ENCODE data around the gene ATF6. TPM values are rescaled to one million over a fixed set of nuclear protein-coding genes. Genes with fewer than 3 reads are reported as not detected.
A peak's percentile ranks its signal among the peaks of the same experiment; 100 is the strongest.

Gene ATF6
- 14.6 TPM for total RNA-seq

DNA sequence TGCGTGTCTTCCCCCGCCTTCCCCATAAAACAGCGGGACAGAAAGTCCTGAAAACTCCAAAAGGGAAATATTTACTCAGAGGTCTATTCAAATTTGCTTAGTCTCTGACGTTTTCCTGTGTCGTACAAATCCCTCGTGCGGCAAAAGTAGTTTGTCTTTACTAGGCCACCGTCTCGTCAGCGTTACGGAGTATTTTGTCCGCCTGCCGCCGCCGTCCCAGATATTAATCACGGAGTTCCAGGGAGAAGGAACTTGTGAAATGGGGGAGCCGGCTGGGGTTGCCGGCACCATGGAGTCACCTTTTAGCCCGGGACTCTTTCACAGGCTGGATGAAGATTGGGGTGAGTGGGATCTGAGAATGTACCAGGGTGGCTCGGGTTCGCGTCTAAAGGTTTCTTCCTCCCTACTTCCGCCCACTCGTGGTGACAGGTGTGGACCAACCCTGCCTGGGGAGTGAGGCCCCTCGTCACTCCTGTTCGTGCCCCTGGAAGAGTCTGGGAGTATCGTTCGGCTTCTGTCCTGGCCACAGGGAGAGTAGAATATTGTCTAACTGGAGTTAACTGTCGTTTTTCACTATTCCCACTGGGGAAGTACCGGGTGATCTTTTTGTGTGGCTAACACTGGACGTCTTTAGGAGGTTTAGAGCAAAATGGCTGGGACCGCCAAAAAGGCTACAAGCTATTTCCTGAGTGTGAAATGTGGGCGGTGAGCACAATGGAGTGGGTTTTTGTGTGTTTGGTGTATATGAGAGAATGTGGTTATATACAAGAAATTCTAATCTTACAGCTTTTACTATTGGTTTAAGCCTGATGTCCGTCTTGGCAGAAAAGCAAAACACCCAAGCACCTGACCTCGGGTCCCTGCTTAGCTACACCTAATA, at the start of gene ATF6:
ATF6 (plus strand) TSS at position 219 of the 880 bp plus-strand sequence; CDS start at position 260, 41 bp downstream.
- Histone ChIP-seq H3K4me3 (ENCODE audit: low read length in 3 of 3) (peak within 1 kb of the TSS; percentile 98 to 100 (median 99)), H3K4me1 (ENCODE audit: control insufficient read depth in 3 of 3, insufficient read depth in 3 of 3, low read length in 3 of 3) (peaks cover 8 to 19% (median 12%) of the 10 kb centered on the region in 3 donors), H3K9ac (ENCODE audit: low read depth in 1 of 3, low read length in 3 of 3) (peak within 1 kb of the TSS; percentile 96 to 99 (median 99)), H3K27ac (ENCODE audit: low read depth, low read length) (peak within 1 kb of the TSS; percentile 96), H3K27me3 (ENCODE audit: control insufficient read depth in 3 of 3, insufficient read depth in 3 of 3, low read length in 3 of 3) (no peaks in the 10 kb centered on the region), H3K36me3 (ENCODE audit: control insufficient read depth in 3 of 3, insufficient read depth in 3 of 3, low read length in 3 of 3) (no peaks in the 10 kb centered on the region), H3K9me3 (ENCODE audit: control insufficient read depth in 3 of 3, low read length in 3 of 3) (no peaks in the 10 kb centered on the region)

GRCh38 chr1:161718559-161719324, 47.4 kb upstream of the ATF6 start:
- Histone ChIP-seq H3K36me3 (ENCODE audit: control insufficient read depth in 3 of 3, insufficient read depth in 3 of 3, low read length in 3 of 3) (no peaks in the 10 kb centered on the region), H3K27ac (ENCODE audit: low read depth, low read length) (no peak overlapping the region), H3K4me1 (ENCODE audit: control insufficient read depth in 3 of 3, insufficient read depth in 3 of 3, low read length in 3 of 3) (no peaks in the 10 kb centered on the region), H3K4me3 (ENCODE audit: low read length in 3 of 3) (no peak overlapping the region), H3K9ac (ENCODE audit: low read depth in 1 of 3, low read length in 3 of 3) (no peak overlapping the region), H3K9me3 (ENCODE audit: control insufficient read depth in 3 of 3, low read length in 3 of 3) (no peaks in the 10 kb centered on the region), H3K27me3 (ENCODE audit: control insufficient read depth in 3 of 3, insufficient read depth in 3 of 3, low read length in 3 of 3) (peaks cover 10 to 16% (median 16%) of the 10 kb centered on the region in 3 donors)

GRCh38 chr1:161719325-161719611, 46.9 kb upstream of the ATF6 start:
- Histone ChIP-seq H3K36me3 (ENCODE audit: control insufficient read depth in 3 of 3, insufficient read depth in 3 of 3, low read length in 3 of 3) (no peaks in the 10 kb centered on the region), H3K9me3 (ENCODE audit: control insufficient read depth in 3 of 3, low read length in 3 of 3) (no peaks in the 10 kb centered on the region), H3K9ac (ENCODE audit: low read depth in 1 of 3, low read length in 3 of 3) (no peak overlapping the region), H3K4me1 (ENCODE audit: control insufficient read depth in 3 of 3, insufficient read depth in 3 of 3, low read length in 3 of 3) (no peaks in the 10 kb centered on the region), H3K27me3 (ENCODE audit: control insufficient read depth in 3 of 3, insufficient read depth in 3 of 3, low read length in 3 of 3) (peaks cover 11 to 18% (median 17%) of the 10 kb centered on the region in 3 donors), H3K4me3 (ENCODE audit: low read length in 3 of 3) (no peak overlapping the region), H3K27ac (ENCODE audit: low read depth, low read length) (no peak overlapping the region)

DNA sequence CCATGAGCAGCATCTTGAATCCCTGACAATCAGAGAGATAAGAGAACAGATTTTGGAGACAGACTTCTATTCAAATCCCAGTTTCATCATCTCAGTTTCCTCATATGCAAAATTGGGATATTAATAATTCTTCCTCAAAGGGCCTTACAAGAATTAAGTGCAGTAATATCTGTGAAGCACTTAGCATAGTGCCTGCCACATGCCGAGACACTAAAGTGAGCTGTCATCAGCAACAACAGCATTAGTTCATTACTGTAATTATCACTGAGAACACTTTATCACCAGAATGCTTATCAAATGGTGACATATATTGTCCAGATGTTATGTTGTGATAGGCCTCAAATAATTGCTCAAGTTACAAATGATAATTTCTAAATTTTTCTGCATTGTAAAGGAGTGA, 45.7 kb upstream of the ATF6 start:
- H3K36me3 ChIP-seq (ENCODE audit: control insufficient read depth in 3 of 3, insufficient read depth in 3 of 3, low read length in 3 of 3): no peaks in the 10 kb centered on the region
- H3K27ac ChIP-seq (ENCODE audit: low read depth, low read length): no peak overlapping the region
- peaks cover 11 to 26% (median 25%) of the 10 kb centered on the region in 3 donors for H3K27me3 ChIP-seq (ENCODE audit: control insufficient read depth in 3 of 3, insufficient read depth in 3 of 3, low read length in 3 of 3)
- peaks cover 0 to 2% (median under 1%) of the 10 kb centered on the region in 3 donors for H3K4me1 ChIP-seq (ENCODE audit: control insufficient read depth in 3 of 3, insufficient read depth in 3 of 3, low read length in 3 of 3)
- H3K9me3 ChIP-seq (ENCODE audit: control insufficient read depth in 3 of 3, low read length in 3 of 3): no peaks in the 10 kb centered on the region
- no peak overlapping the region for H3K4me3 ChIP-seq (ENCODE audit: low read length in 3 of 3)
- H3K9ac ChIP-seq (ENCODE audit: low read depth in 1 of 3, low read length in 3 of 3): no peak overlapping the region

- no peak within 1 kb of the TSS for H3K27ac ChIP-seq (ENCODE audit: low read depth, low read length)
- H3K4me3 ChIP-seq (ENCODE audit: low read length in 3 of 3): no peak within 1 kb of the TSS
- peaks cover 7 to 9% (median 7%) of the 10 kb centered on the region in 3 donors for H3K4me1 ChIP-seq (ENCODE audit: control insufficient read depth in 3 of 3, insufficient read depth in 3 of 3, low read length in 3 of 3)
- H3K9ac ChIP-seq (ENCODE audit: low read depth in 1 of 3, low read length in 3 of 3): no peak within 1 kb of the TSS
- no peaks in the 10 kb centered on the region for H3K36me3 ChIP-seq (ENCODE audit: control insufficient read depth in 3 of 3, insufficient read depth in 3 of 3, low read length in 3 of 3)
- no peaks in the 10 kb centered on the region for H3K9me3 ChIP-seq (ENCODE audit: control insufficient read depth in 3 of 3, low read length in 3 of 3)
- peaks cover 11 to 33% (median 32%) of the 10 kb centered on the region in 3 donors for H3K27me3 ChIP-seq (ENCODE audit: control insufficient read depth in 3 of 3, insufficient read depth in 3 of 3, low read length in 3 of 3)
Measured at GRCh38 chr1:161720956-161721737, 45.0 kb upstream of the ATF6 start, which contains the start of gene FCRLB. TSS of gene FCRLB (plus strand) at chr1:161721544. CDS start at chr1:161722673, 1,129 bp downstream.

DNA sequence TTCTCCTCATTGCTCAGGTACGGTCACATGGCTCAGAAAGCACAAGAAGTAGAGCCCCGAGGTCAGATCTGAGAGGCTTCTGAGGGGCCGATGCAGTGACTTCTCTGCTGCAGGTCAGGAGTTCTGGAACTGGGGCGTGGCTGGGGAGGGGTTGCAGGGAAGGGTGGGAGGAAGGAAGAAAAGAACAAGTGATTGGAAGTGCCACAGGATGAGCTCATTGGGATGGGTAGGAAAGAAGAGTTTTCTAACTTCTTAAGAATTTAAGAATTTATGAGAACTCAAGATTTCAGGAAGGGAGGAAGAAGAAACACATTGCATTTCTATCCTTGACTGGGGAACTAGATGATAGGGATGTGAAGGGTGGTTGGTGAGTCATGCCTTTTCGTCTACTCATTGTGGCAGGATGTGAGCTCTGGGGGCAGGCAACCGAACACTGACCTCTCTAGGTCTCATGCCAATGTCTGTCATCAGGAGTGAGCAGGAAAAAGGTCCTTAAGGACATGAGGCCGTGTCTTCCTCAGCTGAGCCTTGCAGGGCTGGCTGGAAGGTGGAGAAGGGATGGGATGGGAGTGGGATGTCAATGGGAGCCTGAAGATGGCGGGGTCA, 44.3 kb upstream of the ATF6 start:
- Histone ChIP-seq H3K4me3 (ENCODE audit: low read length in 3 of 3) (no peak overlapping the region), H3K27ac (ENCODE audit: low read depth, low read length) (no peak overlapping the region), H3K9ac (ENCODE audit: low read depth in 1 of 3, low read length in 3 of 3) (no peak overlapping the region), H3K36me3 (ENCODE audit: control insufficient read depth in 3 of 3, insufficient read depth in 3 of 3, low read length in 3 of 3) (no peaks in the 10 kb centered on the region), H3K9me3 (ENCODE audit: control insufficient read depth in 3 of 3, low read length in 3 of 3) (no peaks in the 10 kb centered on the region), H3K4me1 (ENCODE audit: control insufficient read depth in 3 of 3, insufficient read depth in 3 of 3, low read length in 3 of 3) (peaks cover 8 to 16% (median 8%) of the 10 kb centered on the region in 3 donors), H3K27me3 (ENCODE audit: control insufficient read depth in 3 of 3, insufficient read depth in 3 of 3, low read length in 3 of 3) (peaks cover 11 to 38% (median 36%) of the 10 kb centered on the region in 3 donors)

- Histone ChIP-seq H3K4me3 (ENCODE audit: low read length in 3 of 3) (no peak overlapping the region), H3K4me1 (ENCODE audit: control insufficient read depth in 3 of 3, insufficient read depth in 3 of 3, low read length in 3 of 3) (peaks cover 8 to 19% (median 10%) of the 10 kb centered on the region in 3 donors), H3K9ac (ENCODE audit: low read depth in 1 of 3, low read length in 3 of 3) (no peak overlapping the region), H3K27ac (ENCODE audit: low read depth, low read length) (no peak overlapping the region), H3K9me3 (ENCODE audit: control insufficient read depth in 3 of 3, low read length in 3 of 3) (no peaks in the 10 kb centered on the region), H3K36me3 (ENCODE audit: control insufficient read depth in 3 of 3, insufficient read depth in 3 of 3, low read length in 3 of 3) (no peaks in the 10 kb centered on the region), H3K27me3 (ENCODE audit: control insufficient read depth in 3 of 3, insufficient read depth in 3 of 3, low read length in 3 of 3) (peaks cover 11 to 40% (median 37%) of the 10 kb centered on the region in 3 donors)
Measured at GRCh38 chr1:161722406-161722805, 43.7 kb upstream of the ATF6 start.

DNA sequence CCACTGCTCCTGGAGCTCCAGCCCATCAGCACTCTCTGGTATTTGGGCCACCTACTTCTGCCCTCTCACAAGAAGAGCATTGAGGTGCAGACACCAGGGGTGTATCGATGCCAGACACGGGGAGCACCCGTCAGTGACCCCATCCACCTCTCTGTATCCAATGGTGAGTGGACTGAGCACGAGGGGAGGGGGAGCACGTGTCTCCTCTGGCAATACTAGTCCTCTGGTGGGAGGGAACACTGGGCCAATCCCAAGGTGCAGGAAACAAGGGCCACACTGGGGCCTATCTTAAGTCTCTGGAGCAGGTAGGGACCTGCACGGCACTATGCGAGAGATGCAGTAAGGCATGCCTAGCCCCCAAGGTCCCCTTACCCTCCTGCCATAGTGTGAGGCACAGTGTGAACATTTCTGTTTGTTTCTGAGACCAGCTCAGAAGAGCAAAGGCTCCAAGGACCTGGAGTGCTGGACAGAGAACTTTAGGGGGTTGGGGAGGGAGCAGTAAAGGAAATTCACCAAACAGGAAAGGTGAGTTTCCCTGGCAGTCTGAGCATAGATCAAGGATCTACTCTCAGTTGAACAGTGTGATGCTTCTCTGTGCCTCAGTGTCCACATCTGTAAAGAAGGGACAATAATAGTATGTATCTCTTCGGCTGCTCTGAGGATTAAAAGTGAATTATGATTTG, 42.5 kb upstream of the ATF6 start:
- H3K4me3 ChIP-seq (ENCODE audit: low read length in 3 of 3): no peak overlapping the region
- no peak overlapping the region for H3K9ac ChIP-seq (ENCODE audit: low read depth in 1 of 3, low read length in 3 of 3)
- H3K36me3 ChIP-seq (ENCODE audit: control insufficient read depth in 3 of 3, insufficient read depth in 3 of 3, low read length in 3 of 3): no peaks in the 10 kb centered on the region
- H3K27me3 ChIP-seq (ENCODE audit: control insufficient read depth in 3 of 3, insufficient read depth in 3 of 3, low read length in 3 of 3): peaks cover 11 to 43% (median 42%) of the 10 kb centered on the region in 3 donors
- H3K9me3 ChIP-seq (ENCODE audit: control insufficient read depth in 3 of 3, low read length in 3 of 3): no peaks in the 10 kb centered on the region
- no peak overlapping the region for H3K27ac ChIP-seq (ENCODE audit: low read depth, low read length)
- peaks cover 8 to 22% (median 10%) of the 10 kb centered on the region in 3 donors for H3K4me1 ChIP-seq (ENCODE audit: control insufficient read depth in 3 of 3, insufficient read depth in 3 of 3, low read length in 3 of 3)
